ENCODE measurements around the gene DNAI1.

DNA sequence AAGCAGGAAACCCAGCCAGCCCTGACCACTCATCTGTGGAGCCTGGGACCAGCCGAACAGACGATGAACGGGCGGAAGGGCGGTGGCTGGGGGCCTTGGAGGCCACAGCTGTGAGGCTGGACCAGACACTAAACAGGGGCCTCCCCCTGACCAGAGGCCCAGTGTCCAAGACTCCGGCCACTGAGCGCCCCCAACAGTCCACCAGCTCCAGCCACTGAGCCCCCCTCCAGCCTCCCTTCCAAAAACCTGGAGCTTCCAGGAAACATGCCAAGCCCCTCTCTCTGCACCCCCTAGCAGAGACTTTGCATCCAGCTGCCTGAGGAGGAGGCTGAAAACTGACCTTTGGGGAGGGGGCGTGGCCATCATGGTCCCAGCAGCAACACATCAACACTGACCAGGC is 107.7 kb downstream of the DNAI1 start:
- TF ChIP-seq CTCF (IDR thresholded peaks at IDR 0.05), result no peak
- TF ChIP-seq ZFX (IDR thresholded peaks at IDR 0.05; ENCODE audit: borderline replicate concordance), result no peak

Measured in 22Rv1 (cell line).